Liver (tissue), 9 donors: ENCODE measurements around the gene BRSK1. TPM values are rescaled to one million over a fixed set of nuclear protein-coding genes. Genes with fewer than 3 reads are reported as not detected.

Experiments used
- DNase-seq: peaks from one replicate; pipeline ENCODE4 v3.0.0-alpha.2; 2017; ENCODE audit warnings: low spot score
- H3K27ac ChIP-seq, 2 donors: one replicate each; pipeline ENCODE4 v1.7.0; 2013; ENCODE audit warnings: inconsistent platforms in 2 of 2, low read length in 2 of 2, control low read depth in 1 of 2, low read depth in 1 of 2, mild to moderate bottlenecking in 1 of 2
- H3K27me3 ChIP-seq, 4 donors: one replicate each; pipeline versions ENCODE4 v1.6.1 to v1.7.0; 2013; ENCODE audit warnings: low read length in 3 of 4, inconsistent platforms in 1 of 4, mild to moderate bottlenecking in 1 of 4, moderate library complexity in 1 of 4; ENCODE audit not compliant: control insufficient read depth in 4 of 4, insufficient read depth in 4 of 4
- H3K36me3 ChIP-seq, 4 donors: one replicate each; pipeline versions ENCODE4 v1.6.1 to v1.7.0; 2013; ENCODE audit warnings: low read length in 3 of 4, mild to moderate bottlenecking in 3 of 4, low read depth in 1 of 4, moderate library complexity in 1 of 4; ENCODE audit not compliant: control insufficient read depth in 4 of 4, insufficient read depth in 3 of 4
- H3K4me1 ChIP-seq, 4 donors: one replicate each; pipeline versions ENCODE4 v1.6.1 to v1.7.0; 2013; ENCODE audit warnings: low read length in 3 of 4, mild to moderate bottlenecking in 3 of 4, moderate library complexity in 1 of 4; ENCODE audit not compliant: control insufficient read depth in 4 of 4, insufficient read depth in 4 of 4
- H3K4me3 ChIP-seq, 3 donors: one replicate each; pipeline versions ENCODE4 v1.6.1 to v1.7.0; 2013; ENCODE audit warnings: low read length in 3 of 3, control low read depth in 1 of 3, low read depth in 1 of 3, mild to moderate bottlenecking in 1 of 3
- H3K9ac ChIP-seq, 2 donors: one replicate each; pipeline ENCODE4 v1.7.0; 2013; ENCODE audit warnings: low read length in 2 of 2, mild to moderate bottlenecking in 2 of 2, moderate library complexity in 2 of 2, control low read depth in 1 of 2, low read depth in 1 of 2
- H3K9me3 ChIP-seq, 4 donors: one replicate each; pipeline versions ENCODE4 v1.6.1 to v1.7.0; 2013; ENCODE audit warnings: low read length in 3 of 4; ENCODE audit not compliant: control insufficient read depth in 4 of 4
- EGR1 ChIP-seq, 2 donors: IDR thresholded peaks; 2 replicates each; pipeline ENCODE4 v1.6.1; 2016 to 2018; ENCODE audit warnings: antibody characterized with exemption in 2 of 2, low read depth in 2 of 2
- FOXA1 ChIP-seq: IDR thresholded peaks from 2 replicates; pipeline ENCODE4 v1.6.1; 2016; ENCODE audit warnings: antibody characterized with exemption
- FOXA2 ChIP-seq: IDR thresholded peaks from 2 replicates; pipeline ENCODE4 v1.6.1; 2016; ENCODE audit warnings: antibody characterized with exemption
- GABPA ChIP-seq, 2 donors: IDR thresholded peaks in 1 of 2; conservative IDR thresholded peaks in 1 of 2; 2 replicates each; pipeline ENCODE4 v1.6.1; 2016; ENCODE audit warnings: antibody characterized with exemption in 2 of 2, mild to moderate bottlenecking in 1 of 2, moderate library complexity in 1 of 2
- HNF4A ChIP-seq, 2 donors: conservative IDR thresholded peaks; 2 replicates each; pipeline ENCODE4 v1.6.1; 2016; ENCODE audit warnings: antibody characterized with exemption in 2 of 2, mild to moderate bottlenecking in 2 of 2
- HNF4G ChIP-seq: IDR thresholded peaks from 2 replicates; pipeline ENCODE4 v1.6.1; 2016; ENCODE audit warnings: antibody characterized with exemption
- JUND ChIP-seq, 2 donors: IDR thresholded peaks; 2 replicates each; pipeline ENCODE4 v1.6.1; 2016; ENCODE audit warnings: antibody characterized with exemption in 2 of 2
- NR2F2 ChIP-seq: IDR thresholded peaks from 2 replicates; pipeline ENCODE4 v1.6.1; 2016; ENCODE audit warnings: antibody characterized with exemption
- RAD21 ChIP-seq, 2 donors: IDR thresholded peaks; 2 replicates each; pipeline ENCODE4 v1.6.1; 2016; ENCODE audit warnings: antibody characterized with exemption in 2 of 2, mild to moderate bottlenecking in 2 of 2
- RXRA ChIP-seq, 2 donors: IDR thresholded peaks; 2 replicates each; pipeline ENCODE4 v1.6.1; 2017 to 2018; ENCODE audit warnings: antibody characterized with exemption in 2 of 2, mild to moderate bottlenecking in 1 of 2
- SP1 ChIP-seq: IDR thresholded peaks from 2 replicates; pipeline ENCODE4 v1.6.1; 2018; ENCODE audit warnings: antibody characterized with exemption, mild to moderate bottlenecking
- TAF1 ChIP-seq: conservative IDR thresholded peaks from 2 replicates; pipeline ENCODE4 v1.6.1; 2016; ENCODE audit warnings: antibody characterized with exemption, mild to moderate bottlenecking
- YY1 ChIP-seq: IDR thresholded peaks from 2 replicates; pipeline ENCODE4 v1.6.1; 2016; ENCODE audit warnings: antibody characterized with exemption, mild to moderate bottlenecking
- WGBS: extraction: QIAGEN DNeasy Blood & Tissue Kit; methylation state at CpG from one replicate; pipeline ENCODE4 v1.1.7; 2013; 5-methylcytosine and 5-hydroxymethylcytosine counted together
- polyA plus RNA-seq, 2 donors: library from polyadenylated mRNA; stranded (reverse) in 1 of 2; unstranded in 1 of 2; fragments of 200-250 nt in 1 of 2; fragments of >200 nt in 1 of 2; fragmentation: Nextera tagmentation in 1 of 2; extraction: Ambion mirVana in 1 of 2; gene quantifications; one replicate each; pipeline versions ENCODE4 v1.2.1 to v1.2.3, GENCODE V29; 2013 to 2015
- total RNA-seq, 2 donors: library from RNA; depleted of rRNA; stranded (reverse); fragments of >200 nt; gene quantifications; one replicate each; pipeline ENCODE4 v1.2.3, GENCODE V29; 2014
- TF ChIP-seq, protein P1 (sequence below): fragments of 150-350 bp; IDR thresholded peaks from 2 replicates; pipeline ENCODE4 v1.5.1; 2017; ENCODE audit warnings: improper control_type of control experiment, low read depth, low read length; ENCODE audit not compliant: missing input control
- TF ChIP-seq, protein P2 (sequence below): IDR thresholded peaks from 2 replicates; pipeline ENCODE4 v1.6.1; 2016; ENCODE audit warnings: antibody characterized with exemption
- TF ChIP-seq, protein P3 (sequence below): IDR thresholded peaks from 2 replicates; pipeline ENCODE4 v1.6.1; 2016; ENCODE audit warnings: antibody characterized with exemption
- TF ChIP-seq, protein P4 (sequence below): IDR thresholded peaks from 2 replicates; pipeline ENCODE4 v1.6.1; 2016; ENCODE audit warnings: antibody characterized with exemption, mild to moderate bottlenecking
- donor health status: healthy.
- donor health status: healthy.
- donor health status: healthy.
- donor health status: healthy.
- donor health status: healthy.

Gene BRSK1
- total and polyA plus RNA-seq, 4 donors: 0.10 to 0.65 (median 0.42) TPM; not detected in 1

DNA sequence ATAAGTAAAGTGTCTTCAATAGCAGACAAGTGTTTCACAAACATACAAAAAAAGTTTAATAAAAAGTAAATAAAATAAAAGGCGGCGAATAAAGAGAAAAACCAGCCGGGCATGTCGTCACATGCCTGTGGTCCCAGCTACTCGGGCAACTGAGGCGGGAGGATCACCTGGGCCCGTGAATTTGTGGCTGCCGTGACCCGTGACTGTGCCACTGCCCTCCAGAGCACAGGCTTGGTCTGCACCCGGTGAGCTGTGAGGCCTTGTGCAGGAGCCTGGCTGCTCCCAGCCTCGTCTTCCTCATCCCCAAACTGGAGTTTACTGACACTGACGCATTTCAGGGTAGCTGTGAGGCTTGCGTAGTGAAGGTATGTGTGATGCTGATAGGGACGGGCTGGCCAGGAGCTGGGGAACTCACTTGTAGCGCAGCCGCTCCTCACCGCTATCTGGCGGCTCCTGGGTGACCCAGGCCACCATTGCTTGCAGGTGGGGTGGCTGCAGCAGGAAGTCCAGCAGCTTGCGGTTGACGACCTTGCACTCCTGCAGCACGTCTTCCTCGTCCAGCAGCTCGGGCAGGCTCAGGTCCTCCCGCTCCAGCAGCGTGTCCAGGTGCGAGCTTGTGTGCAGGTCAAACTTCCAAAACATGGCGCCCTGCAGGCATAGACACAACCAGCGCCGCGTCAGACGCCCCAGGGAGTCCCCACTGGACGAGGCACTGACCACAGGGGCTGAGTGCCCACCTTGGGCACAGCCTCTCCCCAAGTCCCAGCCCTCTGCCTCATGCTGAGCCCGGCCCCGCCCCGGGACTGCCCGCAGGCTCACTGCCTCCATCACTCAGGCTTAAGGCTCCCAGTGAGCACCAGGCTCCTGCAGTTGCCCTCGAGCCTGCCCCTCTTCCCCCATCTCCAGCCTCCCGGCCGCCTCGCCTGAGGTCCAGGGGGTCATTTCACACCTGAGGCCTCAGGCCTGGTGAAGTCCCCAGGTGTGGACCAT lies 37.0 kb upstream of the BRSK1 start:
- Histone ChIP-seq H3K27ac (no peak overlapping the region), H3K9ac (no peak overlapping the region), H3K27me3 (no peaks in the 10 kb centered on the region), H3K4me1 (peaks cover 0 to 9% (median 4%) of the 10 kb centered on the region in 4 donors), H3K4me3 (no peak overlapping the region), H3K9me3 (no peaks in the 10 kb centered on the region), H3K36me3 (peaks cover 17 to 49% (median 30%) of the 10 kb centered on the region in 4 donors)
- WGBS: 92% methylated on average over 40 of the region's 40 CpGs
- TF ChIP-seq, protein P1, sequence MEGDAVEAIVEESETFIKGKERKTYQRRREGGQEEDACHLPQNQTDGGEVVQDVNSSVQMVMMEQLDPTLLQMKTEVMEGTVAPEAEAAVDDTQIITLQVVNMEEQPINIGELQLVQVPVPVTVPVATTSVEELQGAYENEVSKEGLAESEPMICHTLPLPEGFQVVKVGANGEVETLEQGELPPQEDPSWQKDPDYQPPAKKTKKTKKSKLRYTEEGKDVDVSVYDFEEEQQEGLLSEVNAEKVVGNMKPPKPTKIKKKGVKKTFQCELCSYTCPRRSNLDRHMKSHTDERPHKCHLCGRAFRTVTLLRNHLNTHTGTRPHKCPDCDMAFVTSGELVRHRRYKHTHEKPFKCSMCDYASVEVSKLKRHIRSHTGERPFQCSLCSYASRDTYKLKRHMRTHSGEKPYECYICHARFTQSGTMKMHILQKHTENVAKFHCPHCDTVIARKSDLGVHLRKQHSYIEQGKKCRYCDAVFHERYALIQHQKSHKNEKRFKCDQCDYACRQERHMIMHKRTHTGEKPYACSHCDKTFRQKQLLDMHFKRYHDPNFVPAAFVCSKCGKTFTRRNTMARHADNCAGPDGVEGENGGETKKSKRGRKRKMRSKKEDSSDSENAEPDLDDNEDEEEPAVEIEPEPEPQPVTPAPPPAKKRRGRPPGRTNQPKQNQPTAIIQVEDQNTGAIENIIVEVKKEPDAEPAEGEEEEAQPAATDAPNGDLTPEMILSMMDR: no peak
- TF ChIP-seq RXRA (IDR thresholded peaks at IDR 0.05): no peak
- no peak for TF ChIP-seq TAF1
- TF ChIP-seq, protein P2, sequence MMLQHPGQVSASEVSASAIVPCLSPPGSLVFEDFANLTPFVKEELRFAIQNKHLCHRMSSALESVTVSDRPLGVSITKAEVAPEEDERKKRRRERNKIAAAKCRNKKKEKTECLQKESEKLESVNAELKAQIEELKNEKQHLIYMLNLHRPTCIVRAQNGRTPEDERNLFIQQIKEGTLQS: no peak
- TF ChIP-seq, protein P3, sequence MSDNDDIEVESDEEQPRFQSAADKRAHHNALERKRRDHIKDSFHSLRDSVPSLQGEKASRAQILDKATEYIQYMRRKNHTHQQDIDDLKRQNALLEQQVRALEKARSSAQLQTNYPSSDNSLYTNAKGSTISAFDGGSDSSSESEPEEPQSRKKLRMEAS: no peak
- no peak for TF ChIP-seq HNF4G
- no peak for TF ChIP-seq RAD21 (IDR thresholded peaks at IDR 0.05)
- TF ChIP-seq, protein P4, sequence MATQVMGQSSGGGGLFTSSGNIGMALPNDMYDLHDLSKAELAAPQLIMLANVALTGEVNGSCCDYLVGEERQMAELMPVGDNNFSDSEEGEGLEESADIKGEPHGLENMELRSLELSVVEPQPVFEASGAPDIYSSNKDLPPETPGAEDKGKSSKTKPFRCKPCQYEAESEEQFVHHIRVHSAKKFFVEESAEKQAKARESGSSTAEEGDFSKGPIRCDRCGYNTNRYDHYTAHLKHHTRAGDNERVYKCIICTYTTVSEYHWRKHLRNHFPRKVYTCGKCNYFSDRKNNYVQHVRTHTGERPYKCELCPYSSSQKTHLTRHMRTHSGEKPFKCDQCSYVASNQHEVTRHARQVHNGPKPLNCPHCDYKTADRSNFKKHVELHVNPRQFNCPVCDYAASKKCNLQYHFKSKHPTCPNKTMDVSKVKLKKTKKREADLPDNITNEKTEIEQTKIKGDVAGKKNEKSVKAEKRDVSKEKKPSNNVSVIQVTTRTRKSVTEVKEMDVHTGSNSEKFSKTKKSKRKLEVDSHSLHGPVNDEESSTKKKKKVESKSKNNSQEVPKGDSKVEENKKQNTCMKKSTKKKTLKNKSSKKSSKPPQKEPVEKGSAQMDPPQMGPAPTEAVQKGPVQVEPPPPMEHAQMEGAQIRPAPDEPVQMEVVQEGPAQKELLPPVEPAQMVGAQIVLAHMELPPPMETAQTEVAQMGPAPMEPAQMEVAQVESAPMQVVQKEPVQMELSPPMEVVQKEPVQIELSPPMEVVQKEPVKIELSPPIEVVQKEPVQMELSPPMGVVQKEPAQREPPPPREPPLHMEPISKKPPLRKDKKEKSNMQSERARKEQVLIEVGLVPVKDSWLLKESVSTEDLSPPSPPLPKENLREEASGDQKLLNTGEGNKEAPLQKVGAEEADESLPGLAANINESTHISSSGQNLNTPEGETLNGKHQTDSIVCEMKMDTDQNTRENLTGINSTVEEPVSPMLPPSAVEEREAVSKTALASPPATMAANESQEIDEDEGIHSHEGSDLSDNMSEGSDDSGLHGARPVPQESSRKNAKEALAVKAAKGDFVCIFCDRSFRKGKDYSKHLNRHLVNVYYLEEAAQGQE: no peak
- no peak for TF ChIP-seq SP1
- TF ChIP-seq FOXA1: no peak
- TF ChIP-seq GABPA (IDR thresholded peaks at IDR 0.05 in 1 of 2, conservative IDR thresholded peaks at IDR 0.05 in 1 of 2): no peak
- TF ChIP-seq YY1: no peak
- no peak for TF ChIP-seq EGR1 (IDR thresholded peaks at IDR 0.05; ENCODE audit: low read depth in 2 of 2)
- no peak for TF ChIP-seq HNF4A (conservative IDR thresholded peaks at IDR 0.05)
- TF ChIP-seq JUND (IDR thresholded peaks at IDR 0.05): no peak
- TF ChIP-seq NR2F2: no peak
- no peak for TF ChIP-seq FOXA2
- DNase-seq: no peak
